ENCODE data around the gene CDH23. TPM values are rescaled to one million over a fixed set of nuclear protein-coding genes. Genes with fewer than 3 reads are reported as not detected.

Gene CDH23
- total RNA-seq, 4 donors from 2014 or later, result 14.4 to 29.6 (median 19.7) TPM

DNA sequence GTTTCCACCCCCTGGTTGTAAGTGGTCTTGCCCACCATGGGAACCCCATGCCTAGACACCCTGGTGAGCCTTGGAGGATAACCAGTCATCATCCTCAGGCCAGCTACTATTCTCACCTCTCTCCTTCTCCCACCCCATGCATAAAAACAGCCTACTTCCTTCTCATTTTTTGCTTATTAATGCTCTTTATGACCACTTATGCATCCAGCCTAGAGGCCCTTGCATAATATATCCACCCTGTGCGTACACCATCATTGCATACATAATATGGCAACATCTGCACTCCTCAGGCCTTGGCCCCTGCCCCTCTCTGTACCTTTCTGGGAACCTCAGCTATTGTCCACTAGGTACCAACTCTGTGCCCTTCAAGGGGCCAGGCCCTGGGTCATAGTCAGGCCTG, 91.0 kb downstream of the CDH23 start:
- intact Hi-C loops (cut with DNase I), result no loop called here
- Histone ChIP-seq H3K27ac (replicated peaks in 1 of 4) (no peak overlapping the region), H3K4me1 (no peaks in the 10 kb centered on the region), H3K4me3 (no peak overlapping the region), H3K27me3 (no peaks in the 10 kb centered on the region), H3K36me3 (no peaks in the 10 kb centered on the region), H3K9me3 (peaks cover 0 to 19% (median 12%) of the 10 kb centered on the region in 4 donors)
- no peak for TF ChIP-seq POLR2AphosphoS5 (IDR thresholded peaks at IDR 0.05)
- TF ChIP-seq, protein P1, sequence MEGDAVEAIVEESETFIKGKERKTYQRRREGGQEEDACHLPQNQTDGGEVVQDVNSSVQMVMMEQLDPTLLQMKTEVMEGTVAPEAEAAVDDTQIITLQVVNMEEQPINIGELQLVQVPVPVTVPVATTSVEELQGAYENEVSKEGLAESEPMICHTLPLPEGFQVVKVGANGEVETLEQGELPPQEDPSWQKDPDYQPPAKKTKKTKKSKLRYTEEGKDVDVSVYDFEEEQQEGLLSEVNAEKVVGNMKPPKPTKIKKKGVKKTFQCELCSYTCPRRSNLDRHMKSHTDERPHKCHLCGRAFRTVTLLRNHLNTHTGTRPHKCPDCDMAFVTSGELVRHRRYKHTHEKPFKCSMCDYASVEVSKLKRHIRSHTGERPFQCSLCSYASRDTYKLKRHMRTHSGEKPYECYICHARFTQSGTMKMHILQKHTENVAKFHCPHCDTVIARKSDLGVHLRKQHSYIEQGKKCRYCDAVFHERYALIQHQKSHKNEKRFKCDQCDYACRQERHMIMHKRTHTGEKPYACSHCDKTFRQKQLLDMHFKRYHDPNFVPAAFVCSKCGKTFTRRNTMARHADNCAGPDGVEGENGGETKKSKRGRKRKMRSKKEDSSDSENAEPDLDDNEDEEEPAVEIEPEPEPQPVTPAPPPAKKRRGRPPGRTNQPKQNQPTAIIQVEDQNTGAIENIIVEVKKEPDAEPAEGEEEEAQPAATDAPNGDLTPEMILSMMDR (IDR thresholded peaks at IDR 0.05), result no peak
- TF ChIP-seq EP300 (IDR thresholded peaks at IDR 0.05), result no peak
- TF ChIP-seq POLR2A (IDR thresholded peaks at IDR 0.05; ENCODE audit: low read depth), result no peak
- WGBS, result 83% methylated on average over 1 of the region's 1 CpG
- DNase-seq (ENCODE audit: extremely low spot score), result no peak

- TF ChIP-seq POLR2A (IDR thresholded peaks at IDR 0.05; ENCODE audit: low read depth) (no peak), EP300 (IDR thresholded peaks at IDR 0.05) (no peak), POLR2AphosphoS5 (IDR thresholded peaks at IDR 0.05) (no peak)
- TF ChIP-seq, protein P1 (IDR thresholded peaks at IDR 0.05), result no peak
- no peak for DNase-seq (ENCODE audit: extremely low spot score)
- WGBS, result 96% methylated on average over 2 of the region's 2 CpGs
- Histone ChIP-seq H3K9me3 (peaks cover 0 to 19% (median 12%) of the 10 kb centered on the region in 4 donors), H3K27me3 (no peaks in the 10 kb centered on the region), H3K4me1 (no peaks in the 10 kb centered on the region), H3K36me3 (no peaks in the 10 kb centered on the region), H3K27ac (replicated peaks in 1 of 4) (no peak overlapping the region), H3K4me3 (no peak overlapping the region)
- intact Hi-C loops (cut with DNase I), result no loop called here
Measured at GRCh38 chr10:71489077-71489476, 92.4 kb downstream of the CDH23 start.

DNA sequence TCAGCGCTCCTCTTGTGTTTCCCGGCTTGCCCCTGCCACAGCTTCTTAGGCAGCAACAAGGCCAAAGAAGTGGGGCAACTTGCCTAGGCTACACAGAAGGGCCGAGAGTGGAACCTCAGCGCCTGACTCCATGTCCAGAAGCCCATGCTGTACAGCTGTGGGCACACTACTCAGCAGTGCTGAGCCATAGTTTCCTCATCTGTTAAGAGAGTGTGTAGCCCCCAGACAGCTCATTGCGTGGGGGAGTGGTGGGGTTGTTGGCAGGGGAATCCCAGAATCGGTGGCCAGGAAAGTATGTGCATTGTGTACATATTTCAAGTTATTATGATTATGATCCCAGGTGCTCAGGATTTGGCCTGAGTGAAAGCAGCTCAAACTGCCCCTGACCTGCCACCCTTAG, 96.2 kb downstream of the CDH23 start:
- Histone ChIP-seq H3K27me3 (no peaks in the 10 kb centered on the region), H3K36me3 (no peaks in the 10 kb centered on the region), H3K4me1 (no peaks in the 10 kb centered on the region), H3K9me3 (peaks cover 0 to 19% (median 12%) of the 10 kb centered on the region in 4 donors), H3K4me3 (no peak overlapping the region), H3K27ac (replicated peaks in 1 of 4) (no peak overlapping the region)
- 58% methylated on average over 4 of the region's 6 CpGs for WGBS
- no peak for DNase-seq (ENCODE audit: extremely low spot score)
- TF ChIP-seq POLR2A (IDR thresholded peaks at IDR 0.05; ENCODE audit: low read depth) (no peak), POLR2AphosphoS5 (IDR thresholded peaks at IDR 0.05) (no peak), EP300 (IDR thresholded peaks at IDR 0.05) (no peak)
- TF ChIP-seq, protein P1 (IDR thresholded peaks at IDR 0.05), result no peak
- intact Hi-C loops (cut with DNase I), result no loop called here

- H3K9me3 ChIP-seq, result peaks cover 0 to 11% (median 6%) of the 10 kb centered on the region in 4 donors
- TF ChIP-seq POLR2A (IDR thresholded peaks at IDR 0.05; ENCODE audit: low read depth) (no peak), EP300 (IDR thresholded peaks at IDR 0.05) (no peak), POLR2AphosphoS5 (IDR thresholded peaks at IDR 0.05) (no peak)
- TF ChIP-seq, protein P1 (IDR thresholded peaks at IDR 0.05), result no peak
- H3K27me3 ChIP-seq, result no peaks in the 10 kb centered on the region
- no peak overlapping the region for H3K27ac ChIP-seq (replicated peaks in 1 of 4)
- no peak for DNase-seq (ENCODE audit: extremely low spot score)
- 95% methylated on average over 6 of the region's 6 CpGs for WGBS
- intact Hi-C loops (cut with DNase I), result no loop called here
- no peaks in the 10 kb centered on the region for H3K4me1 ChIP-seq
- H3K4me3 ChIP-seq, result no peak overlapping the region
- no peaks in the 10 kb centered on the region for H3K36me3 ChIP-seq
Measured at GRCh38 chr10:71493741-71494140, 97.0 kb downstream of the CDH23 start.

- Histone ChIP-seq H3K9me3 (peaks cover 0 to 5% (median 0%) of the 10 kb centered on the region in 4 donors), H3K27me3 (no peaks in the 10 kb centered on the region), H3K4me1 (no peaks in the 10 kb centered on the region), H3K36me3 (no peaks in the 10 kb centered on the region), H3K27ac (replicated peaks in 1 of 4) (no peak overlapping the region), H3K4me3 (no peak overlapping the region)
- intact Hi-C loops (cut with DNase I), result no loop called here
- WGBS, result 98% methylated on average over 7 of the region's 8 CpGs
- TF ChIP-seq POLR2AphosphoS5 (IDR thresholded peaks at IDR 0.05) (no peak), POLR2A (IDR thresholded peaks at IDR 0.05; ENCODE audit: low read depth) (no peak), EP300 (IDR thresholded peaks at IDR 0.05) (no peak)
- TF ChIP-seq, protein P1 (IDR thresholded peaks at IDR 0.05), result no peak
- no peak for DNase-seq (ENCODE audit: extremely low spot score)
Measured at GRCh38 chr10:71494476-71494875, 97.8 kb downstream of the CDH23 start.
